HepG2 (cell line): ENCODE results near the gene ZNF736.

Source experiments
- GABPB1 ChIP-seq: IDR thresholded peaks from 2 replicates; pipeline ENCODE4 v1.6.1; 2016; ENCODE audit warnings: mild to moderate bottlenecking, missing genetic modification reagents, moderate library complexity, missing compliant biosample characterization
- SOX6 ChIP-seq, 2 experiments: fragments of 450-650 bp in 1 of 2; sonication (generic) in 1 of 2; formaldehyde crosslinking in 1 of 2; IDR thresholded peaks; 2 replicates each; pipeline versions ENCODE4 v1.4.0 to v1.6.1; 2017 to 2020; ENCODE audit warnings: antibody characterized with exemption in 1 of 2, mild to moderate bottlenecking in 1 of 2, missing genetic modification reagents in 1 of 2

DNA sequence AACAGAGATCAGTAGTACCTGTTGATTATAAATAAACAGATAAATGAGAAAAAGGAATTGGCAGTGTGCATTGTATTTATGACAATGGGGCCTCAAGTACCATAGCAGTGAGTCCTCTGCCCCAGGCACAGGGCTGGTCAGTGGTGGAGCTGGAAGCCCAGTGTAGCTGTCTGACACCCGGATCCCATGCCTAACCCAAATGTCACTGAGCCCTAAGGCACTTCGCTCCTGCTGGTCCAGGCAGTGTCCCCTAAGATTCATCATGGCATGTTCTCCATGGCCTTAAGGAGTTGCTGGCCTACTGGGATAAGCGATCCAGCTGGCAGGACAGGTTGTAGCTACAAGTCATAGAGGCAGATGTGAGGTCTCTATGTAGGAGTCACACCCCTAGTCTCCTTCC lies 3.3 kb upstream of the ZNF736 start:
- TF ChIP-seq GABPB1 (CRISPR knock-in tag) (no peak), SOX6 (IDR thresholded peaks at IDR 0.05) (no peak), SOX6 (CRISPR knock-in tag; IDR thresholded peaks at IDR 0.05) (no peak)
